HepG2 (cell line): Measurements from ENCODE around the gene ARHGEF10L. TPM values are rescaled to one million over a fixed set of nuclear protein-coding genes. Genes with fewer than 3 reads are reported as not detected.

Experiments
- AKNA ChIP-seq: sonication (generic); formaldehyde crosslinking; IDR thresholded peaks from 2 replicates; pipeline ENCODE4 v1.4.0; 2020; ENCODE audit warnings: missing genetic modification reagents, borderline replicate concordance
- BRCA1 ChIP-seq: sonication (generic); formaldehyde crosslinking; IDR thresholded peaks from 2 replicates; pipeline ENCODE4 v1.4.0; 2020; ENCODE audit warnings: missing genetic modification reagents
- CSRNP1 ChIP-seq: sonication (generic); formaldehyde crosslinking; IDR thresholded peaks from 2 replicates; pipeline ENCODE4 v1.8.1; 2023; ENCODE audit warnings: mild to moderate bottlenecking, missing genetic modification reagents
- KMT2B ChIP-seq: IDR thresholded peaks from 2 replicates; pipeline ENCODE4 v1.6.1; 2016; ENCODE audit warnings: missing genetic modification reagents, missing compliant biosample characterization
- NCOA5 ChIP-seq: sonication (generic); formaldehyde crosslinking; IDR thresholded peaks from 2 replicates; pipeline ENCODE4 v1.4.0; 2020; ENCODE audit warnings: missing genetic modification reagents
- RAD21 ChIP-seq: fragments of 450-650 bp; formaldehyde crosslinking; IDR thresholded peaks from 2 replicates; pipeline ENCODE4 v1.5.0; 2020; ENCODE audit warnings: mild to moderate bottlenecking
- RARG ChIP-seq: sonication (generic); formaldehyde crosslinking; IDR thresholded peaks from 2 replicates; pipeline ENCODE4 v1.4.0; 2020; ENCODE audit warnings: low read depth, mild to moderate bottlenecking, missing genetic modification reagents
- SP5 ChIP-seq: IDR thresholded peaks from 2 replicates; pipeline ENCODE4 v1.6.1; 2016; ENCODE audit warnings: low read depth, borderline replicate concordance
- SRSF9 ChIP-seq: fragments of 200-400 bp; formaldehyde crosslinking; IDR thresholded peaks from 2 replicates; pipeline ENCODE4 v1.6.1; 2018; ENCODE audit warnings: borderline replicate concordance, mild to moderate bottlenecking, low read depth, low read length; ENCODE audit not compliant: insufficient read depth, poor library complexity, severe bottlenecking
- TFAP4 ChIP-seq: sonication (generic); IDR thresholded peaks from 2 replicates; pipeline ENCODE4 v1.6.1; 2016; ENCODE audit warnings: low read depth, borderline replicate concordance
- ZBTB42 ChIP-seq: sonication (generic); formaldehyde crosslinking; IDR thresholded peaks from 2 replicates; pipeline ENCODE4 v1.5.0; 2020; ENCODE audit warnings: mild to moderate bottlenecking, missing genetic modification reagents
- ZNF207 ChIP-seq: fragments of 450-650 bp; IDR thresholded peaks from 2 replicates; pipeline ENCODE4 v1.6.1; 2016; ENCODE audit warnings: antibody characterized with exemption, borderline replicate concordance
- ZNF264 ChIP-seq: sonication (generic); formaldehyde crosslinking; IDR thresholded peaks from 2 replicates; pipeline ENCODE4 v1.4.0; 2020; ENCODE audit warnings: missing genetic modification reagents
- ZNF292 ChIP-seq: sonication (generic); formaldehyde crosslinking; IDR thresholded peaks from 2 replicates; pipeline ENCODE4 v1.8.1; 2022; ENCODE audit warnings: mild to moderate bottlenecking, low read depth, missing genetic modification reagents, borderline replicate concordance
- ZNF775 ChIP-seq: sonication (generic); formaldehyde crosslinking; IDR thresholded peaks from 2 replicates; pipeline ENCODE4 v1.4.0; 2020; ENCODE audit warnings: missing genetic modification reagents, mild to moderate bottlenecking, moderate library complexity, borderline replicate concordance
- polyA plus RNA-seq, 8 experiments: library from polyadenylated mRNA; depleted of rRNA in 3 of 8; stranded (reverse) in 7 of 8; unstranded in 1 of 8; fragments of >200 nt; fragmentation: Illumina TruSeq in 4 of 8; extraction: Trizol in 4 of 8; gene quantifications; 2 replicates each; pipeline versions ENCODE4 v1.2.1 to v1.2.3, GENCODE V29; 2011 to 2016; ENCODE audit warnings: low read depth in 4 of 8, missing spikeins in 1 of 8, mixed read lengths in 1 of 8; ENCODE audit not compliant: insufficient read depth in 1 of 8
- total RNA-seq, 5 experiments: library from RNA; depleted of rRNA; stranded (reverse); fragments of >200 nt; fragmentation: Illumina TruSeq; extraction: Trizol; gene quantifications; 2 replicates each; pipeline ENCODE4 v1.2.3, GENCODE V29; 2016; ENCODE audit warnings: low read depth in 1 of 5
- TF ChIP-seq, protein P1 (sequence below): sonication (generic); formaldehyde crosslinking; IDR thresholded peaks from 2 replicates; pipeline ENCODE4 v1.9.0; 2022; ENCODE audit warnings: missing genetic modification reagents, mild to moderate bottlenecking, borderline replicate concordance
- TF ChIP-seq, protein P2 (sequence below): sonication (generic); formaldehyde crosslinking; IDR thresholded peaks from 2 replicates; pipeline ENCODE4 v1.9.0; 2021; ENCODE audit warnings: missing genetic modification reagents, mild to moderate bottlenecking, borderline replicate concordance
- TF ChIP-seq, protein P3 (sequence below): IDR thresholded peaks from 2 replicates; pipeline ENCODE4 v1.6.1; 2016

ARHGEF10L gene
- total and polyA plus RNA-seq, 2 of the 13 experiments (the other 11 are each of a cell fraction or from before 2014, with no cell fraction given), result 46.5 to 78.3 TPM

- TF ChIP-seq AKNA (CRISPR knock-in tag) (no peak), NCOA5 (no peak), SP5 (CRISPR knock-in tag) (peak; percentile 37; the same call in 1 of the 2 replicates), CSRNP1 (CRISPR knock-in tag) (no peak), ZNF775 (CRISPR knock-in tag) (no peak), RAD21 (CRISPR knock-in tag) (peak; percentile 23; the same call in 1 of the 2 replicates), TFAP4 (peak; percentile 87), ZBTB42 (CRISPR knock-in tag) (peak; percentile 96), SRSF9 (no peak), ZNF207 (no peak), BRCA1 (CRISPR knock-in tag) (no peak), RARG (CRISPR knock-in tag) (no peak), ZNF264 (no peak), ZNF292 (CRISPR knock-in tag) (no peak), KMT2B (CRISPR knock-in tag) (no peak)
- TF ChIP-seq, protein P1, sequence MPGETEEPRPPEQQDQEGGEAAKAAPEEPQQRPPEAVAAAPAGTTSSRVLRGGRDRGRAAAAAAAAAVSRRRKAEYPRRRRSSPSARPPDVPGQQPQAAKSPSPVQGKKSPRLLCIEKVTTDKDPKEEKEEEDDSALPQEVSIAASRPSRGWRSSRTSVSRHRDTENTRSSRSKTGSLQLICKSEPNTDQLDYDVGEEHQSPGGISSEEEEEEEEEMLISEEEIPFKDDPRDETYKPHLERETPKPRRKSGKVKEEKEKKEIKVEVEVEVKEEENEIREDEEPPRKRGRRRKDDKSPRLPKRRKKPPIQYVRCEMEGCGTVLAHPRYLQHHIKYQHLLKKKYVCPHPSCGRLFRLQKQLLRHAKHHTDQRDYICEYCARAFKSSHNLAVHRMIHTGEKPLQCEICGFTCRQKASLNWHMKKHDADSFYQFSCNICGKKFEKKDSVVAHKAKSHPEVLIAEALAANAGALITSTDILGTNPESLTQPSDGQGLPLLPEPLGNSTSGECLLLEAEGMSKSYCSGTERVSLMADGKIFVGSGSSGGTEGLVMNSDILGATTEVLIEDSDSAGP, result peak; percentile 47; the same call in 1 of the 2 replicates
- TF ChIP-seq, protein P2, sequence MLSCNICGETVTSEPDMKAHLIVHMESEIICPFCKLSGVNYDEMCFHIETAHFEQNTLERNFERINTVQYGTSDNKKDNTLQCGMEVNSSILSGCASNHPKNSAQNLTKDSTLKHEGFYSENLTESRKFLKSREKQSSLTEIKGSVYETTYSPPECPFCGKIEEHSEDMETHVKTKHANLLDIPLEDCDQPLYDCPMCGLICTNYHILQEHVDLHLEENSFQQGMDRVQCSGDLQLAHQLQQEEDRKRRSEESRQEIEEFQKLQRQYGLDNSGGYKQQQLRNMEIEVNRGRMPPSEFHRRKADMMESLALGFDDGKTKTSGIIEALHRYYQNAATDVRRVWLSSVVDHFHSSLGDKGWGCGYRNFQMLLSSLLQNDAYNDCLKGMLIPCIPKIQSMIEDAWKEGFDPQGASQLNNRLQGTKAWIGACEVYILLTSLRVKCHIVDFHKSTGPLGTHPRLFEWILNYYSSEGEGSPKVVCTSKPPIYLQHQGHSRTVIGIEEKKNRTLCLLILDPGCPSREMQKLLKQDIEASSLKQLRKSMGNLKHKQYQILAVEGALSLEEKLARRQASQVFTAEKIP (CRISPR knock-in tag), result no peak
- TF ChIP-seq, protein P3, sequence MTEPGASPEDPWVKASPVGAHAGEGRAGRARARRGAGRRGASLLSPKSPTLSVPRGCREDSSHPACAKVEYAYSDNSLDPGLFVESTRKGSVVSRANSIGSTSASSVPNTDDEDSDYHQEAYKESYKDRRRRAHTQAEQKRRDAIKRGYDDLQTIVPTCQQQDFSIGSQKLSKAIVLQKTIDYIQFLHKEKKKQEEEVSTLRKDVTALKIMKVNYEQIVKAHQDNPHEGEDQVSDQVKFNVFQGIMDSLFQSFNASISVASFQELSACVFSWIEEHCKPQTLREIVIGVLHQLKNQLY (CRISPR knock-in tag), result no peak
Observed at GRCh38 chr1:17587693-17588047, 48.2 kb downstream of the ARHGEF10L start (continued).
